ENCODE results near the gene EHMT2. TPM values are rescaled to one million over a fixed set of nuclear protein-coding genes. Genes with fewer than 3 reads are reported as not detected.

EHMT2 gene
- total and polyA plus RNA-seq, 2 of the 13 experiments (the other 11 are each of a cell fraction or from before 2014, with no cell fraction given) = 55.2 to 69.2 TPM

- no peak for TF ChIP-seq RERE (CRISPR knock-in tag; IDR thresholded peaks at IDR 0.05; ENCODE audit: low read depth)
- no peak; the same call in 1 of the 2 replicates for TF ChIP-seq LBX2 (CRISPR knock-in tag; IDR thresholded peaks at IDR 0.05; ENCODE audit: borderline replicate concordance)
- 0 out of 2 replicates have a peak, but pooled peaks have one; percentile 23 for TF ChIP-seq ZNF414 (CRISPR knock-in tag; IDR thresholded peaks at IDR 0.05)
- no peak for TF ChIP-seq AGO2 (optimal IDR thresholded peaks at IDR 0.05; ENCODE audit: low read depth, low read length)
- no peak for TF ChIP-seq MTERF4 (CRISPR knock-in tag; IDR thresholded peaks at IDR 0.05)
- TF ChIP-seq ZNF841 (CRISPR knock-in tag; IDR thresholded peaks at IDR 0.05; ENCODE audit: borderline replicate concordance) = no peak
- TF ChIP-seq ZNF274 (CRISPR knock-in tag; IDR thresholded peaks at IDR 0.05) = no peak
- TF ChIP-seq PRMT3 (CRISPR knock-in tag; IDR thresholded peaks at IDR 0.05; ENCODE audit: borderline replicate concordance, low read depth) = no peak
- no peak for TF ChIP-seq DDIT3 (CRISPR knock-in tag; IDR thresholded peaks at IDR 0.05)
- TF ChIP-seq SIX4 (CRISPR knock-in tag; IDR thresholded peaks at IDR 0.05) = no peak
- no peak for TF ChIP-seq HOXA5 (CRISPR knock-in tag; IDR thresholded peaks at IDR 0.05)
- TF ChIP-seq ZNF746 (CRISPR knock-in tag; IDR thresholded peaks at IDR 0.05) = no peak
- TF ChIP-seq CENPX (CRISPR knock-in tag; IDR thresholded peaks at IDR 0.05) = no peak
- TF ChIP-seq ZNF660 (CRISPR knock-in tag; IDR thresholded peaks at IDR 0.05; ENCODE audit: borderline replicate concordance, low read depth) = no peak
- no peak for TF ChIP-seq ZNF646 (CRISPR knock-in tag; IDR thresholded peaks at IDR 0.05)
Measured at GRCh38 chr6:31946370-31946885, 48.9 kb upstream of the EHMT2 start (continued).

Measured in HepG2 (cell line).